Right hindlimb (tissue), 1 donor: ENCODE results near the gene VAC14.
"Not testable (repeated sequence)": the region's sequence is repeated elsewhere in the genome, so short reads cannot be mapped to it uniquely, and the experiment has no call there.

Experiments used
- DNase-seq: peaks from one replicate; pipeline ENCODE4 v3.0.0-alpha.2; 2018

VAC14 gene

DNA sequence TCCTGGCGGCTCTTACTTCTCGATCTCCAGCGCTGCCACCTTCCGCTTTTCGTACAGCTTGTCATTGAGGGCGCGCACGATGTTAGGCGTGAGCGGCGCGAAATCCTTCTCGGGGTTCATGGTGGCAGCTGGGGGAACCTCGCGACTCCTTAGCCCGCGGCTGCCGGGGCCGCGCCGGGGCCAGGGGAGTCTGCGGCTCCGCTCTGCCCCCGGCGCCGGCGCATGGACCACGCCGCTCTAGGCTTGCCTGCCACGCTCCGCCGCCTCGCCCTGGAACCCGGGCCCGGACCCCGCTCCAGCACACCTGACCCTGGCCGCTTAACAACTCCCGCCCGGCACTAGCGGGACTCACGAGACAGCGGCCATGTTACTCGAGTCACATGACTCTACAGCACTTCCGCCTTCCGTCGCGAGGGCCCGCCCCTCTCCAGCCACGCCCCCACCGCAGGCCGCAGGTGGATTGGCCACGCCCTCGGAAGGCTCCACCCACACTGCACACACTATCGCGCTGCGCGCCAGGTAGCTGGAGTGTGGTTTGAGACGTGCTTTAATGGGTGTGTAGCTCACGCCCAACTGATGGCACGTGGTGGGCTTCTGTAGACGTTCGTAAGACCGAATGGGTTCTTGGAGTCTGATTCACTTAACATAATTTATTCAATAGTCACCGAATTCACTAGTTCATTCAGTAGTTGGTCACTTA, at the start of gene VAC14:
Gene VAC14 (minus strand): TSS at position 378 of the 700 bp plus-strand sequence. CDS start 258 bp downstream, at position 120.
- DNase-seq: peak; percentile 86

- not testable (repeated sequence) for DNase-seq
Measured at GRCh38 chr16:70823498-70824118, 22.6 kb upstream of the VAC14 start.

DNA sequence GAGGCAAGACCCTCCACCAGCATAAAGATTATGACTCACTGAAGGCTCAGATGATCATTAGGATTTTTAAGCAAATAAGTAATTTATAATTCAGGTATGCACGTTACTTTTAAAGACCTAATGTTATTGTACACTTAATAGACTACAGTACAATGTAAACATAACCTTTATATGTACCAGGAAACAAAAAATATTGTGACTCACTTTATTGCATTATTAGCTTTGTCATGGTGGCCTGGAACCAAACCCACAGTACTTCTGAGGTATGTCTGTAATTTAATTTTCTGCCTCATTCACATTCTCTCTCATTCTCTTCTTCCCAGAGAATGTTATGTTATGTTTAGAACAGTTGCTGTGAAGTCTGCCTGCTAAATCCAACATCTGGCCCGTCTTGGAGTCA, 21.8 kb upstream of the VAC14 start:
- not testable (repeated sequence) for DNase-seq

DNA sequence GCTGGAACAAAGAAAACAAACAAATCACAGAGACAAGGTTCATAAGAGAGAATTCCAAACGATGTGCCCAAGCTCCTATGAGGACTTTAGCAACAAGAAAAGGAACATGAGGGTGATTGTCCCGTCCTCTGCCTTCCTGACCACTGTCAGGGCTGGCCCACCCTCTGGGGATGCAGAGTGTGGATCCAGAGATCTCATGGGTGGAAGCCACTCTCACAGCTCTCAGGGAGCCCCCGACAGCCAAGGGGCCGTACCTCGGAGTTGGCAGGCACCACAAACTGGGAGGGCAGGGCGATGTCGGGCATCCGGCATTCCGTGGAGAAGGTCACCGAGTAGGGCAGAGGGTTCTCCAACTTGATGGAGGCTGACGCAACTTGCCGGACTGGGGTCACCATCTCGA, 17.1 kb upstream of the VAC14 start:
- not testable (repeated sequence) for DNase-seq

- no peak for DNase-seq
Measured at GRCh38 chr16:70809392-70810060, 8.6 kb upstream of the VAC14 start.

- no peak for DNase-seq
Measured at GRCh38 chr16:70808371-70808770, 7.4 kb upstream of the VAC14 start.

DNA sequence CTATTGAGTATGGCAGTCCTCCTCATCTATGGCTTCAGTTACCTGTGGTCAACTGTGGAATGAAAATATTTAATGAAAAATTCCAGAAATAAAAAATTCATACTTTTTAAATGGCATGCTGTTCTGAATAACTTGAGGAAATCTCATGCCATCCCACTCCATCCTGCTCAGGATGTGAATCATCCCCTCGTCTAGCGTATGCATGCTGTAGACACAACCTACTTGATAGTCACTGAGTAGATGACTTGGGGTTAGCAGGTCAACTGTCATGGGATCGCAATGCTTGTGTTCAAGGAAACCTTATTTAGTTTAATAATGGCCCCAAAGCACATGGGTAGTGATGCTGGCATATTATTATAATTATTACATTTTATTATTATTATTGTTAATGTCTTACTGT, 4.8 kb upstream of the VAC14 start:
- DNase-seq: no peak

- DNase-seq: no peak
Measured at GRCh38 chr16:70805380-70805779, 4.4 kb upstream of the VAC14 start.

DNA sequence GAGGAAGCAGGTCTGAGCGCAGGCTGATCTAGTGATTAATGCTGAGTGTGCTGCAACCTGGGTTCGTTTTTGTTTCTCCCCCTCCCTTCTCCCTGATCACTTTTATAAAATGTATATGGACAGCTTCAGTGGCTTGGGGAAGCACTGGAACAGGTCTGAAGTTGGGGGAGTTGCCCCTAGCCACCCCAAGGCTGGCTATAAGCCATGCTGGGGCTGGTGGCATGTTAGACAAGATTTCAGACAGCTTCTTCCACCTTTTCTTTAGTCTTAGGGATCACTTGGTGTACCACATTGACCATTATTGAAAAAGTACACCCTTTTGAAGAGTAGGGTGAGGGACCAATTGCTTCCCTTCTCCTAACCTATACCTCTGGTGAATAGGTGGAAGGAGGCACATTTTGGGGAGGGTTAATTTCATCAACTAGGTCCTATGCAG, 3.8 kb upstream of the VAC14 start:
- no peak for DNase-seq

GRCh38 chr16:70804153-70804733, 3.3 kb upstream of the VAC14 start:
- DNase-seq: no peak

GRCh38 chr16:70803319-70803718, 2.4 kb upstream of the VAC14 start:
- DNase-seq: no peak

DNA sequence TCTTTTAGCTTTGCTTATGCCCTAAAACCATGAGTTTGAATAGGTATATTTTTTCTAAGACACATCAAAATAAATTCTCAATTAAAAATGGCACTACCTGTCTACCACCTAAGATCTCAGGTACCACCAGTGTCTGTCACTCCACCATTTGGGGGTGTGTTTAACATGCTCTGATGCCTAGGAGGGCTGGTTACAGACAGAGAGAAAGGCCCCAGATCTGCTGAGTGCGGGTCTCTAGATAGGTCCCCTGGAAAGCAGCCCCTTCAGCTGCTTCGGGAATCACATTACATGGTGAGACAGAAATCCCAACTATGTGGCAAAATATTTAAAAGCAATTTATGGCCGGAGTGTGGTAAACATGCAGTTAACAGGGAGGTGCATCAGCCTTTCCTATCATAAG, 653 bp upstream of the VAC14 start:
- no peak for DNase-seq

DNA sequence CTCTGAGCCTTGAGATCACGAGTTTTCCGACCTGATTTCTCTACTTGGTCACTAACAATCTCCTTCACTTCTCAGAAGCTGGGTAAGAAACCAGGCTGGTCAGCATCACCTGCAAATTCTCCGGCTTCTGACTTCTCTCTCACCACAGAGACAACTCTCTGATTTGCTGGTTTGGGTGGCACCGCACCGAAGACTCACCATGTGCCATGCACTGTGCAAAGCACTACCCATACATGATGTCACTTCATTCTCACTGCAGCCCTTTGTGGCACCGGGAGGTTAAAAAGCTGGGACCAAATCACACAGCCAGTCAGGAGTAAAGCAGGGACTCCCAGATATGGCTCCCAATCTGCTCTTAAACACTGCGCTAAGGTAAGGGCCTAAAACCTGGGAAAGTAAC, 647 bp downstream of the VAC14 start:
- DNase-seq: no peak

DNA sequence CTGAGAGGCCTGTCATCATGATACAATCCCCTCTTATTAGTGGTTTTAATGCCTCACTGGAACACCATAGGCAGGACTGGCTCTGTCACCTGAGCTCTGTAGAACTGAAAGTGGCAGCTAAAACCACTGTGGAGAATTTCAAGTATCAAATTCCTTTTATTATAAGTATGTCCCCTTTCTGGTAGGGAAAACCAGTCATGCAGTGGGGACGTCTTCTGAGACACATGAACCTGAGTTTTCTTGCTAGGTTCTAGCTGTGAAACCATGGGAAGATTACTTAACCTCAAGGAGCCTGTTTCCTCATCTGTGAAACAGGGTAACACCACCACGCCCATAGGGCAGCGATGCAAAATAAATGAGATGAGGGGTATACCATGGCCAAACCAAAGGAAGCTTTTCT, 4.7 kb downstream of the VAC14 start:
- DNase-seq: no peak

- DNase-seq: no peak
Measured at GRCh38 chr16:70795296-70795912, 5.6 kb downstream of the VAC14 start.

- no peak for DNase-seq
Measured at GRCh38 chr16:70793851-70794502, 7.0 kb downstream of the VAC14 start.

- DNase-seq: no peak
Measured at GRCh38 chr16:70790815-70791214, 10.1 kb downstream of the VAC14 start.

- DNase-seq: no peak
Measured at GRCh38 chr16:70789595-70790447, 11.1 kb downstream of the VAC14 start.

DNA sequence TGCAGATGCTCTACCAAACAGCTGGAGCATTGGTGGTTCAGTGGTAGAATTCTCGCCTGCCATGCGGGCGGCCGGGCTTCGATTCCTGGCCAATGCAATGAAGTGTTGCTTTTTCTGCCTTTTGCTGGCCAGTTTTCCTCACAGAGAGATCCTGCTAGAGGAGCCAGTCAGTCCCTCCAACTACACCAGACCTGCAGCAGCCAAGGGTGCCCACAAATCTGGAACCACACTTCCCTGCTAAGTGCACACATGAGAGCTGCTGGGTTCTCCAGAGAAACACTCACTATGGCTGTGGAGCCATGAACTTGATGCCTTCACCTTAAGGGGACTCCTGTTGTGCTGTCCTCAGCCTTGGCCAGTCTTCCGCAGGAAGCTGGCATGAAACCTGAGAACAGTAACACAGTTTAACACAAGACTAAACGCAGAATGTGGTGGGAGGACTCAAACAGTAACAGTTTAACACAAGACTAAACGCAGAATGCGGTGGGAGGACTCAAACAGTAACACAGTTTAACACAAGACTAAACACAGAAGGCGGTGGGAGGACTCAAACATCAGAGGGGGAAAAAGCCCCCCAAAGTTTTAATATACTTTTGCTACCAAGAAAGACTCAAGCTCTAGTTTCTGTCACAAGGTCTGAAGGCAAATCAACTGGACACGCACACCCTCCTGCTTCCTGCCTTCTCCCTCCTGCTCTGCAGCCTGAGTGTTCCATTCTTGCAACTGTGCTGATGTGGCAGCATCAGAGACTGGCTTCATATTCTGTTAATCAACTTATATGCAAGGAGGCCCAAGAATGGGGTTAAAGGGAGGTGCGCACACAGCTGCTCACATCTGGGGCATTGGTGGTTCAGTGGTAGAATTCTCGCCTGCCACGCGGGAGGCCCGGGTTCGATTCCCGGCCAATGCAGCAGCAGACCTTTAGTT, 12.0 kb downstream of the VAC14 start:
- DNase-seq: peak; percentile 88

DNA sequence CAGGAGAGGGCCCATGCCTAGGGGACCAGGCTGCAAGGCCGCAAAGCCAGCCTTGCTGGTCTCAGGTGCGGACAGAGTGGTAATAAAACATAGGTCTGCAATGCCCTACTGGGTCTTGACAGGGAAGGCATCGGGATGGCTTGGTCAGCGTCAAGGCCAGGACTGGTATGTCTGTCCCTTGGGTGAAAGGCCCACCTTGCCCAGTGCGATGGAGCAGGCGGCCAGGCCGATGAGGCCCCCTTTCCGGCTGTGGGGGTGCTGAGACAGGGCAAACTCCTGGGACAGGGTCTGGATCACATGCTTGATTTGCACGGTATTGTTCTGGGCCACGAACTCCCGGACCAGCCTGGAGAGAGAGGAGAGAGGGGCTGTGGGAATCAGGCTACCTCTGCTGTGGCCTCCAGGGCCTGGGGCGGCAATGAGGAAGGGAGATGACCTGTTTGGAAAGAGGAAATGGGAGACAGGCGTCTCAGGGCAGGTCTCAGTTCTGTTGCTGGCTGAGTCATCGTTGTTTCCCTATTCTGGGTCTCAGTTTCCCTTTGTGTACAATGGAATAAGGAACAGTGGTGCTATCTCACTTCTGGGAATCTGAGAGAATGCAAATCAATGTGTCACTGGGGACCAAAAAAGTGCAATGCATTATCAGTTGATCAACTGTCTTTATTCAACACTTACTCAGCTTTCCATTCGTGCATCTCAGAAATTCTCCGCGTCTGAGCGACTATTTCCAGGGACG, 14.8 kb downstream of the VAC14 start:
- no peak for DNase-seq
